Right cardiac atrium (tissue), 5 donors: ENCODE data around the gene VMP1. TPM values are rescaled to one million over a fixed set of nuclear protein-coding genes. Genes with fewer than 3 reads are reported as not detected.
"Not testable (repeated sequence)": the region's sequence is repeated elsewhere in the genome, so short reads cannot be mapped to it uniquely, and the experiment has no call there.

Experiments
- ATAC-seq, 2 donors: fragments of 200-7000 bp; cut with Tn5 transposase; one replicate each; pipeline versions ENCODE4 v1.8.0 to v1.9.1; 2020; ENCODE audit warnings: moderate library complexity in 2 of 2, mild to moderate bottlenecking in 1 of 2
- DNase-seq, 3 donors: peaks; one replicate each; pipeline ENCODE4 v3.0.0-alpha.2; 2020
- H3K27ac ChIP-seq: one replicate; pipeline ENCODE4 v1.5.1; 2013; ENCODE audit warnings: mild to moderate bottlenecking, low read length, control low read depth, moderate library complexity
- H3K27me3 ChIP-seq: one replicate; pipeline ENCODE4 v1.6.1; 2013; ENCODE audit not compliant: control insufficient read depth, insufficient read depth
- H3K4me1 ChIP-seq: one replicate; pipeline ENCODE4 v1.6.1; 2013; ENCODE audit warnings: low read length; ENCODE audit not compliant: control insufficient read depth, insufficient read depth
- H3K4me3 ChIP-seq: one replicate; pipeline ENCODE4 v1.5.1; 2013; ENCODE audit warnings: low read length, control low read depth
- H3K9me3 ChIP-seq: one replicate; pipeline ENCODE4 v1.6.1; 2013; ENCODE audit warnings: low read length; ENCODE audit not compliant: control insufficient read depth
- WGBS: extraction: QIAGEN DNeasy Blood & Tissue Kit; methylation state at CpG from one replicate; pipeline ENCODE4 v1.1.7; 2013; 5-methylcytosine and 5-hydroxymethylcytosine counted together
- intact Hi-C, 4 donors: fragments of 100-400 bp; cut with DNase I; formaldehyde crosslinking; loops; one replicate each; pipeline versions ENCODE4 v1.11.0 to v1.14.0; 2022 to 2023
- polyA plus RNA-seq: library from polyadenylated mRNA; stranded (reverse); fragments of 200-250 nt; gene quantifications from one replicate; pipeline ENCODE4 v1.2.3, GENCODE V29; 2013
- total RNA-seq, 4 donors: library from RNA; stranded (reverse); fragmentation: NEBNext Ultra II Directional; extraction: Animal tissue kit (Norgen Biotek cat#: 25700); gene quantifications; one replicate each; pipeline ENCODE4 v1.2.1, GENCODE V29; 2021
- donor health status: healthy with polysubstance abuse.
- donor health status: DM: no; HTN: yes; CAD: no.
- donor health status: DM: no; HTN: no; CAD: no.
- donor health status: DM: no; HTN: yes; CAD: no; lungs with severe emphysema.
- donor health status: DM: yes; HTN: yes; CAD: no.

VMP1 gene
- total and polyA plus RNA-seq, 5 donors = 60.7 to 106 (median 68.3) TPM

GRCh38 chr17:59777033-59777432 lies 69.6 kb downstream of the VMP1 start:
- Histone ChIP-seq H3K4me1 (no peaks in the 10 kb centered on the region), H3K4me3 (no peak overlapping the region), H3K27me3 (no peaks in the 10 kb centered on the region), H3K27ac (no peak overlapping the region), H3K9me3 (no peaks in the 10 kb centered on the region)
- no peak for DNase-seq
- intact Hi-C loops = loop anchor here in 1 of 4 donors (10.0 kb wide), 1 partner anchor 48 kb away; no protein-coding TSS in a partner anchor
- no peak for ATAC-seq
- WGBS = 96% methylated on average over 3 of the region's 3 CpGs

- Histone ChIP-seq H3K9me3 (no peaks in the 10 kb centered on the region), H3K27me3 (no peaks in the 10 kb centered on the region), H3K4me3 (no peak overlapping the region), H3K27ac (no peak overlapping the region), H3K4me1 (no peaks in the 10 kb centered on the region)
- WGBS = 92% methylated on average over 4 of the region's 4 CpGs
- intact Hi-C loops = loop anchor here in 1 of 4 donors (10.0 kb wide), 1 partner anchor 46 kb away; no protein-coding TSS in a partner anchor
- no peak for DNase-seq
- no peak for ATAC-seq
These were observed 71.5 kb downstream of the VMP1 start for GRCh38 chr17:59778996-59779395.

GRCh38 chr17:59779521-59779920 lies 72.1 kb downstream of the VMP1 start:
- intact Hi-C loops = loop anchor here in 1 of 4 donors (10.0 kb wide), 1 partner anchor 45 kb away; no protein-coding TSS in a partner anchor
- no peak for DNase-seq
- 85% methylated on average over 1 of the region's 1 CpG for WGBS
- no peaks in the 10 kb centered on the region for H3K27me3 ChIP-seq
- no peak overlapping the region for H3K27ac ChIP-seq
- H3K4me1 ChIP-seq = no peaks in the 10 kb centered on the region
- H3K9me3 ChIP-seq = no peaks in the 10 kb centered on the region
- no peak for ATAC-seq
- H3K4me3 ChIP-seq = no peak overlapping the region

- WGBS = 98% methylated on average over 6 of the region's 6 CpGs
- intact Hi-C loops, H3K27me3 ChIP-seq, H3K4me3 ChIP-seq, H3K27ac ChIP-seq, DNase-seq, ATAC-seq, H3K9me3 ChIP-seq, H3K4me1 ChIP-seq: not testable (repeated sequence)
These were observed 73.1 kb downstream of the VMP1 start for GRCh38 chr17:59780548-59780947.

- no peak overlapping the region for H3K4me3 ChIP-seq
- H3K4me1 ChIP-seq = peaks cover 2% of the 10 kb centered on the region
- no peak for DNase-seq
- intact Hi-C loops = no loop called here
- no peaks in the 10 kb centered on the region for H3K9me3 ChIP-seq
- no peaks in the 10 kb centered on the region for H3K27me3 ChIP-seq
- WGBS = 43% methylated on average over 5 of the region's 5 CpGs
- H3K27ac ChIP-seq = no peak overlapping the region
- ATAC-seq = peak in 1 of 2 donors; percentile 68
These were observed 76.0 kb downstream of the VMP1 start for GRCh38 chr17:59783221-59784047.

GRCh38 chr17:59785091-59785799 lies 77.8 kb downstream of the VMP1 start:
- Histone ChIP-seq H3K9me3 (no peaks in the 10 kb centered on the region), H3K27me3 (no peaks in the 10 kb centered on the region), H3K4me1 (peaks cover 2% of the 10 kb centered on the region), H3K4me3 (no peak overlapping the region), H3K27ac (no peak overlapping the region)
- ATAC-seq (no peak), DNase-seq (no peak)
- intact Hi-C loops = no loop called here
- 87% methylated on average over 8 of the region's 8 CpGs for WGBS

GRCh38 chr17:59786213-59786535 lies 78.7 kb downstream of the VMP1 start:
- 44% methylated on average over 2 of the region's 2 CpGs for WGBS
- Histone ChIP-seq H3K4me3 (no peak overlapping the region), H3K4me1 (peaks cover 2% of the 10 kb centered on the region), H3K27ac (peak overlapping the region; percentile 48), H3K9me3 (no peaks in the 10 kb centered on the region), H3K27me3 (no peaks in the 10 kb centered on the region)
- no peak for ATAC-seq
- intact Hi-C loops = no loop called here
- no peak for DNase-seq

GRCh38 chr17:59786536-59787319 lies 79.3 kb downstream of the VMP1 start:
- H3K9me3 ChIP-seq = no peaks in the 10 kb centered on the region
- intact Hi-C loops = no loop called here
- no peaks in the 10 kb centered on the region for H3K27me3 ChIP-seq
- H3K27ac ChIP-seq = peak overlapping the region; percentile 48
- peak in 1 of 3 donors; percentile 29 for DNase-seq
- no peak overlapping the region for H3K4me3 ChIP-seq
- ATAC-seq = peak; percentile 92
- WGBS = 40% methylated on average over 8 of the region's 8 CpGs
- H3K4me1 ChIP-seq = peaks cover 2% of the 10 kb centered on the region

- H3K9me3 ChIP-seq, H3K27me3 ChIP-seq, DNase-seq, ATAC-seq, intact Hi-C loops, H3K4me3 ChIP-seq, H3K27ac ChIP-seq, H3K4me1 ChIP-seq: not testable (repeated sequence)
- WGBS = 94% methylated on average over 8 of the region's 8 CpGs
These were observed 82.4 kb downstream of the VMP1 start for GRCh38 chr17:59789849-59790248.

- H3K4me3 ChIP-seq, H3K27ac ChIP-seq, H3K9me3 ChIP-seq, ATAC-seq, DNase-seq, H3K27me3 ChIP-seq, H3K4me1 ChIP-seq, intact Hi-C loops: not testable (repeated sequence)
- WGBS = 94% methylated on average over 6 of the region's 6 CpGs
These were observed 83.0 kb downstream of the VMP1 start for GRCh38 chr17:59790418-59790817.

- no peaks in the 10 kb centered on the region for H3K9me3 ChIP-seq
- H3K4me3 ChIP-seq = no peak overlapping the region
- H3K4me1 ChIP-seq = peaks cover 2% of the 10 kb centered on the region
- 87% methylated on average over 4 of the region's 4 CpGs for WGBS
- no peak overlapping the region for H3K27ac ChIP-seq
- DNase-seq (no peak), ATAC-seq (no peak)
- H3K27me3 ChIP-seq = no peaks in the 10 kb centered on the region
- intact Hi-C loops = no loop called here
These were observed 83.5 kb downstream of the VMP1 start for GRCh38 chr17:59790910-59791309.
